Upper lobe of left lung (tissue), 4 donors: ENCODE results near the gene ARNT2.

ENCODE experiments used
- POLR2AphosphoS5 ChIP-seq, 2 donors: sonication (generic); formaldehyde crosslinking; IDR thresholded peaks; one replicate each; pipeline ENCODE4 v1.5.1; 2017; ENCODE audit warnings: antibody characterized with exemption in 2 of 2
- TF ChIP-seq, protein P1 (sequence below), 6 experiments: fragments of 450-650 bp in 4 of 6; fragments of 200-600 bp in 2 of 6; sonication (generic) in 2 of 6; IDR thresholded peaks; one replicate each; pipeline ENCODE4 v1.5.1; 2016 to 2019; ENCODE audit warnings: antibody characterized with exemption in 6 of 6

DNA sequence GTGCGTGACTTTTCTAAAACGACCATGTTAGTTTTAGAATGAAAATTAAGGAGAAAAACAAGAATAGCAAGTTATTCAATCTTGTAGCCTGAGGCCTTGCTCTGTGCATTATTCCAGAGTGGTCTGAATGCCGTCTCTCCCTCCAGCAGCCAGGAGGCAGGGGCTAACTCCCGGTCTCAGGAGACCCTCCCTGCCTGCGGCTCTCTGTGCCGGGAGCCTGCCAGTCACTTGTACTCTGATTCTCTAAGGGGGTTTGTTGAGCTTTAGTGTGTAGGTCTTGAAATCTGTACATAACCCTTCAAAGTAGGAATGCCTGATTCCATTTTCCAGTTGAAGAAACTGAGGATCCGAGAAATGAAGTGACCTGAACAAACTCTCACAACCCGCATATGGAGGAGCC, 97.3 kb downstream of the ARNT2 start:
- TF ChIP-seq POLR2AphosphoS5 (IDR thresholded peaks at IDR 0.05), result no peak
- TF ChIP-seq, protein P1, sequence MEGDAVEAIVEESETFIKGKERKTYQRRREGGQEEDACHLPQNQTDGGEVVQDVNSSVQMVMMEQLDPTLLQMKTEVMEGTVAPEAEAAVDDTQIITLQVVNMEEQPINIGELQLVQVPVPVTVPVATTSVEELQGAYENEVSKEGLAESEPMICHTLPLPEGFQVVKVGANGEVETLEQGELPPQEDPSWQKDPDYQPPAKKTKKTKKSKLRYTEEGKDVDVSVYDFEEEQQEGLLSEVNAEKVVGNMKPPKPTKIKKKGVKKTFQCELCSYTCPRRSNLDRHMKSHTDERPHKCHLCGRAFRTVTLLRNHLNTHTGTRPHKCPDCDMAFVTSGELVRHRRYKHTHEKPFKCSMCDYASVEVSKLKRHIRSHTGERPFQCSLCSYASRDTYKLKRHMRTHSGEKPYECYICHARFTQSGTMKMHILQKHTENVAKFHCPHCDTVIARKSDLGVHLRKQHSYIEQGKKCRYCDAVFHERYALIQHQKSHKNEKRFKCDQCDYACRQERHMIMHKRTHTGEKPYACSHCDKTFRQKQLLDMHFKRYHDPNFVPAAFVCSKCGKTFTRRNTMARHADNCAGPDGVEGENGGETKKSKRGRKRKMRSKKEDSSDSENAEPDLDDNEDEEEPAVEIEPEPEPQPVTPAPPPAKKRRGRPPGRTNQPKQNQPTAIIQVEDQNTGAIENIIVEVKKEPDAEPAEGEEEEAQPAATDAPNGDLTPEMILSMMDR (IDR thresholded peaks at IDR 0.05), result no peak
